Heart left ventricle (tissue), 13 donors: Measurements from ENCODE around the gene SEC14L3.

Source experiments
- POLR2A ChIP-seq, 2 donors: fragments of 450-650 bp; IDR thresholded peaks; one replicate each; pipeline ENCODE4 v1.6.1; 2017; ENCODE audit warnings: antibody characterized with exemption in 2 of 2, mild to moderate bottlenecking in 2 of 2, moderate library complexity in 2 of 2
- TF ChIP-seq, protein P1 (sequence below), 12 donors: fragments of 200-600 bp; sonication (generic) in 4 of 12; IDR thresholded peaks; one replicate each; pipeline versions ENCODE4 v1.5.0 to v1.8.0; 2018 to 2022; ENCODE audit warnings: antibody characterized with exemption in 12 of 12, mild to moderate bottlenecking in 5 of 12
- donor health status: ischemic (EF 13 %, LVEDD 7.1; RV severe dilation, severe dysfunction).
- donor health status: DM: no; HTN: yes; CAD: no.
- donor health status: DM: no; HTN: no; CAD: no.
- donor health status: ischemic (EF 25% LVEDD 6.9; RV normal size, moderate dysfunction).
- donor health status: ischemic (EF 25% LVEDD 5.7; RV mildly dilated, moderate dysfunction).
- donor health status: ischemic (EF 35%, LVEDD 5.7; RV mildly dilated, moderate dysfunction).
- donor health status: nonischemic (EF 11% LVEDD 7.7; RV severe dilation, severe dysfunction).
- donor health status: DM: yes; HTN: yes; CAD: no.
- donor health status: PGD.
- donor health status: ischemic (EF 29% LVEDD 5.4; RV normal size, mild dysfunction).
- donor health status: nonischemic (EF 23%, LVEDD 6.1; RV moderate dilation, normal function).

GRCh38 chr22:30430933-30431332 lies 40.9 kb downstream of the SEC14L3 start:
- TF ChIP-seq, protein P1, sequence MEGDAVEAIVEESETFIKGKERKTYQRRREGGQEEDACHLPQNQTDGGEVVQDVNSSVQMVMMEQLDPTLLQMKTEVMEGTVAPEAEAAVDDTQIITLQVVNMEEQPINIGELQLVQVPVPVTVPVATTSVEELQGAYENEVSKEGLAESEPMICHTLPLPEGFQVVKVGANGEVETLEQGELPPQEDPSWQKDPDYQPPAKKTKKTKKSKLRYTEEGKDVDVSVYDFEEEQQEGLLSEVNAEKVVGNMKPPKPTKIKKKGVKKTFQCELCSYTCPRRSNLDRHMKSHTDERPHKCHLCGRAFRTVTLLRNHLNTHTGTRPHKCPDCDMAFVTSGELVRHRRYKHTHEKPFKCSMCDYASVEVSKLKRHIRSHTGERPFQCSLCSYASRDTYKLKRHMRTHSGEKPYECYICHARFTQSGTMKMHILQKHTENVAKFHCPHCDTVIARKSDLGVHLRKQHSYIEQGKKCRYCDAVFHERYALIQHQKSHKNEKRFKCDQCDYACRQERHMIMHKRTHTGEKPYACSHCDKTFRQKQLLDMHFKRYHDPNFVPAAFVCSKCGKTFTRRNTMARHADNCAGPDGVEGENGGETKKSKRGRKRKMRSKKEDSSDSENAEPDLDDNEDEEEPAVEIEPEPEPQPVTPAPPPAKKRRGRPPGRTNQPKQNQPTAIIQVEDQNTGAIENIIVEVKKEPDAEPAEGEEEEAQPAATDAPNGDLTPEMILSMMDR (IDR thresholded peaks at IDR 0.05), result no peak
- no peak for TF ChIP-seq POLR2A (IDR thresholded peaks at IDR 0.05)
